ENCODE data around the gene ZBTB5.

GRCh38 chr9:37464006-37464405, 1.2 kb downstream of the ZBTB5 start:
- TF ChIP-seq ZNF274 (IDR thresholded peaks at IDR 0.05; ENCODE audit: low read depth, low read length) (no peak), YY1 (IDR thresholded peaks at IDR 0.05; ENCODE audit: insufficient read depth, insufficient read length) (no peak), SUZ12 (IDR thresholded peaks at IDR 0.05; ENCODE audit: extremely low read depth, insufficient read depth, insufficient read length) (no peak)
